Fibroblast of pulmonary artery (primary cell): ENCODE measurements around the gene SEPSECS.

Experiments used
- DNase-seq: peaks from one replicate; pipeline ENCODE4 v3.0.0-alpha.2; 2010; ENCODE audit warnings: low read depth
- H3K4me3 ChIP-seq: replicated peaks from 2 replicates; pipeline ENCODE4 v1.5.1; 2011; ENCODE audit warnings: low read depth, mild to moderate bottlenecking, control low read depth, low read length, moderate library complexity
- CTCF ChIP-seq: IDR thresholded peaks from 2 replicates; pipeline ENCODE4 v1.5.1; 2011; ENCODE audit warnings: mild to moderate bottlenecking, control low read depth, low read length, inconsistent platforms; ENCODE audit errors: missing control alignments

The SEPSECS gene

DNA sequence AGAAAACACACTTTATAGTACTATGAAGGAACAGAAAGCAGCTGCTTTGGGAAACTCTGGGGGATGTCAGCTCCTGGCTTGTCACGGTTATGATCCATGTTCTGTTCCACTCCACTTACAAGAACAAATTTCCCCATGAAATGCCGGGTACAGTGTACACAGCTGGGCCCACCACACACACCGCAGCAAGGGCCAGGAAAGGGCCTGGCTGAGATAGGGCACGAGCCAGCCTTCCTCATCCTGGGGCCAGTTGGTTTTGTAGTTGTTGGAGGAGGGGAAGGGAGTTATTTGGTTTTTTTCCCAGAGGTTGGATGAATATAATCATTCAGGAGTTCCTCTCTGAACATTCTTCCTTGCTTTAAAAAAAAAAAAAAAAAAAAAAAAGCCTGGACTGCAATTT, 56.8 kb downstream of the SEPSECS start:
- peak; percentile 56 for DNase-seq
- no peak for TF ChIP-seq CTCF

DNA sequence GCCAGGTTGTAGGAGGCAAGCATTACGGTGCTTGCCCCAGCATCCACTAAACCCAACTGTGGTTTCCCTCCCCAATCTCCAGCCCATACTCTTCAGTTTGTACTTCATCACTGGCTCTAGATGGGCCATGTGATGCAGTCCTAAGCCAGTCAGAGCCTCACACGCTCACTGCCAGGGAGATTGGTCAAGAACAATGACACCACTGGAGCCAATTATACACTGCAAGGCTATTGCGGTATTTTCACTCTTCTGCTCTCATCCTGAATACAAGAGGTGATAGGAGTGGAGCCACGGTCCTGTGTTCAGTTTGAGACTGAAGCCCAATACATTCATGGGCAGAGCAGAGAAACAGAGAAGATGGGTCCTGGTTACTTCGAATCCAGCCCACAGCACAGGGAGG, 58.4 kb downstream of the SEPSECS start:
- H3K4me3 ChIP-seq = no peak overlapping the region
- no peak for TF ChIP-seq CTCF
- no peak for DNase-seq

More for the DNA sequence above, 56.8 kb downstream of the SEPSECS start:
- no peak overlapping the region for H3K4me3 ChIP-seq

DNA sequence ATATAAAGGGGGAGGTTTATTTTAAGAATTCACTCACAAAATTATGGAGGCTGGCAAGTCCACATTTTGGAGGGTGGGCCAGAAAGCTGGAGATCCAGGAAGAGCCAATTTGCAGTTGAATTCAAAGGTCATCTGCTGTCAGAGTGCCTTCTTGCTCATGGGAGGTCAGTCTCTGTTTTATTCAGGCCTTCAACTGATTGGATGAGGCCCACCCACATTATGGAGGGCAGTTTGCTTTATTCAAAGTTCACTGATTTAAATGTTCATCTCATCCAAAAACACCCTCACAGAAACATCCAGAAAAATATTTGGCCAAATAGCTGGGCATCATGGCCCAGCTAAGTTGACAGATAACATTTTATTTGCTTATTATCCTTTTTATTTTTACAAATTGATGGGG, 59.5 kb downstream of the SEPSECS start:
- DNase-seq = no peak
- no peak overlapping the region for H3K4me3 ChIP-seq
- TF ChIP-seq CTCF = no peak

DNA sequence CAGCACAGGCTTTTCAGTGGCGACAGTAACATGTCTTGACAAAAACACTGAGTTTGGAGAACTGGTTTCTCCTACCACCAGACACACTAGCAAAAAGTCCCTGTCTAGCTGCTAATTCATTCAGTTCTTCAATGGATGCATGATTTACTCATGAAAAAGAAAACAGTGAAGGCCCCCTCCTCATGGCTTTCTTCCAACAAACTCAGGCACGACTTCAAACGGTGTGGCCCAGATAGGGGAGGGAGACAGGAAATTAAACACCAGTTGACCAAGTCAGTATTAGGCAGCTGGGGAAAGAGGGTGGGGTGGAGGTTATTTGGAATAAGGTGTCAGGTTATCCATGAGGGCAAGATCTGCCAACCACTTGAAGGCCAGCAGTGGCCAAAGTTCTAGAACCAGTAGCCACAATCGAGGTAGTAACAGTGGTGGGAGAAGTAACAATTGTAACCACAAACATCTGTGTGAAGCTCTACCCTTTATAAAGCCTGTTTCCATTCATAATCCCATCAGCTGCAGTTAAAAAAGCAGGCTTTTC, 60.2 kb downstream of the SEPSECS start:
- DNase-seq = no peak
- no peak for TF ChIP-seq CTCF
- no peak overlapping the region for H3K4me3 ChIP-seq

DNA sequence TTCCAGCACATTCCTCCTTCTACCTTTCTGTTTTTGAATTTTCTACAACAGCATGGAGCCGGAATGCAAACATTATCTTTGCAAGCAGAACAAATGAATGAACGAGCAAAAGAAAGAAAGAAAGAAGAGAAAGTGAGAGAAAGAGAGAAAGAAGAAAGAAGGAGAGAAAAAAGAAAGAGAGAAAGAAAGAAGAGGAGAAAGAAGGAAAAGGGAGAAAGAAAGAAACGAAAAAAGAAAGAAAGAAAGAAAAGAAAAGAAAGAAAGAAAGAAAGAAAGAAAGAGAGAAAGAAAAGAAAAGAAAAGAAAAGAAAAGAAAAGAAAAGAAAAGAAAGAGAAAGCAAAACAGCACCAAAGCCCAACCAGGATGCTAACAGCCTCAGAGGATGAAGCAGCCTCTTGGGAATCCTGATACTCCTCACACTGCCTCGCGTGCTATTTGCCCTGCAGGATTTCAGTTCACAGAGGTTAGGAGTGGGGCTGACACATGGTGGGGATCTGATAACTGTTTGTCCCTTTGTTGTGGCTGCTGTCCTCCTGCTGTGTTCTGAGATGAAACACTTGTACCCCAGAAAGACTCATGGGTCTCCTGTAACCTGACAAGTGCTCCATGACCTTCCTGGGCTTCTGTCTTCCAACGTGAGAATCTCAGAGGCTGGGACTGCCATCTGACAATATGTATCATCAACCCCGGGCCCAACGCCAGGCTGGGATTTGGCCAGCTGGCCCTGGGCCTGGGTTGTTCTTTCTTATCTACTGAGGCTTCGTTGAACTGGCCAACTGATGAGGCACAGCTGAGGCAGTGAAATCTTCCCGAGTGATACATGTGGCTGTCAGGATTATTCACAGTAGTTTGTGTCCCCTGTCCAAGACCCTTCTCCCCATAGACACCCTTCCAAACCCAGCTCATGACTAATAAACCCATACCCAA, 61.0 kb downstream of the SEPSECS start:
- H3K4me3 ChIP-seq = no peak overlapping the region
- no peak for TF ChIP-seq CTCF
- peak; percentile 80 for DNase-seq

DNA sequence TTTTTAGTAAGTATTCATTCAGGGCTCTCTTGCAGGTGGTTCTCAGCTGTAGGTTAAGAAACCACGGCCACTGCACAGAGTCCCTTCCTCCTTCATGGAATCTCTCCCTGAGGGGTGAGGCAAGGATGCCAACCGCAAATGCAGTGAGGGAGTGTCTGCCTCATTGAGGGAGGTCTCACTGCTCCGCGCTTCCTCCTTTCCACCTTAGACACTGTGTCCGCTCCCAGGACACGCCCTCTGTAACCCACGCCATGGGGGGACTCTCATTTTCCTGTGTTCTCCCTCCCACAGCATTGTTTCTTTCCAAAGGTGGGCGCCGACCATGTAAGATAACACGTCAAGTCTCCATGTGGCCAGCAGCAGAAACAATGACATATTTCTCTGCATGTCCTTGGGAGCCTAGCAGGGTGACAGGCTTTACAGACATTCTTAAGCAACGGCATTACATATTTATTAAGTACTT, 63.2 kb downstream of the SEPSECS start:
- DNase-seq = no peak
- TF ChIP-seq CTCF = no peak
- no peak overlapping the region for H3K4me3 ChIP-seq
